Spleen (tissue), 10 donors: Measurements from ENCODE around the gene RSPH10B2. TPM values are rescaled to one million over a fixed set of nuclear protein-coding genes. Genes with fewer than 3 reads are reported as not detected.

Source experiments
- polyA plus RNA-seq, 3 donors: library from polyadenylated mRNA; stranded (reverse); fragments of 200-250 nt; gene quantifications; one replicate each; pipeline ENCODE4 v1.2.1, GENCODE V29; 2013
- total RNA-seq, 7 donors: library from RNA; depleted of rRNA in 3 of 7; stranded (reverse); fragments of >200 nt in 3 of 7; fragmentation: NEBNext Ultra II Directional in 4 of 7; extraction: Animal tissue kit (Norgen Biotek cat#: 25700) in 4 of 7; gene quantifications; one replicate each; pipeline versions ENCODE4 v1.1.0 to v1.2.1, GENCODE V29; 2016 to 2021
- donor health status: healthy with polysubstance abuse.
- donor health status: DM: no; HTN: no; CAD: no; lungs with moderate emphysema.
- donor health status: DM: no; HTN: no; CAD: no.
- donor health status: Bipolar disorder and iron deficiency.
- donor health status: healthy.
- donor health status: DM: no; HTN: no; CAD: no.
- donor health status: DM: yes; HTN: yes; CAD: no.

RSPH10B2 gene
- total and polyA plus RNA-seq, 10 donors, result 0.06 to 2.2 (median 0.79) TPM; not detected in 1

Other genes starting within 250 kb of the RSPH10B2 start
- gene GRID2IP, start 202.6 kb upstream of the RSPH10B2 start, total RNA-seq, result 1 to 10 TPM in 1 of 7 donors, under 1 TPM in 5, not detected in 1; 0.23 to 1.0 (median 0.33) TPM
- gene GRID2IP, start 202.6 kb upstream of the RSPH10B2 start, polyA plus RNA-seq, result under 1 TPM in 2 of 3 donors, not detected in 1; 0.08 to 0.16 TPM
- gene ZDHHC4, start 176.6 kb upstream of the RSPH10B2 start, total RNA-seq, result 10 to 100 TPM; 30.9 to 46.4 (median 40.4) TPM
- gene ZDHHC4, start 176.6 kb upstream of the RSPH10B2 start, polyA plus RNA-seq, result 10 to 100 TPM; 26.6 to 37.2 (median 32.3) TPM
- gene INTS15, start 164.1 kb upstream of the RSPH10B2 start, total RNA-seq, result 10 to 100 TPM; 29.8 to 43.9 (median 37.8) TPM
- gene INTS15, start 164.1 kb upstream of the RSPH10B2 start, polyA plus RNA-seq, result 10 to 100 TPM; 14.3 to 31.5 (median 27.2) TPM
- 10 to 100 TPM in 1 of 7 donors, 1 to 10 TPM in 6; 3.7 to 10.1 (median 5.8) TPM for gene ZNF853, start 138.5 kb upstream of the RSPH10B2 start, total RNA-seq
- 1 to 10 TPM; 1.3 to 2.3 (median 1.5) TPM for gene ZNF853, start 138.5 kb upstream of the RSPH10B2 start, polyA plus RNA-seq
- gene ZNF316, start 116.8 kb upstream of the RSPH10B2 start, total RNA-seq, result 10 to 100 TPM; 34.6 to 60.5 (median 45.6) TPM
- gene ZNF316, start 116.8 kb upstream of the RSPH10B2 start, polyA plus RNA-seq, result 10 to 100 TPM in 2 of 3 donors, 1 to 10 TPM in 1; 9.5 to 44.0 (median 14.1) TPM
- gene ZNF12, start 47.2 kb upstream of the RSPH10B2 start, total RNA-seq, result 10 to 100 TPM; 29.0 to 43.2 (median 30.6) TPM
- gene ZNF12, start 47.2 kb upstream of the RSPH10B2 start, polyA plus RNA-seq, result 10 to 100 TPM in 2 of 3 donors, 1 to 10 TPM in 1; 9.7 to 16.2 (median 12.9) TPM
- gene CCZ1B, start 72.2 kb downstream of the RSPH10B2 start, total RNA-seq, result 100 to 1,000 TPM in 2 of 7 donors, 10 to 100 TPM in 5; 61.0 to 103 (median 78.0) TPM
- gene CCZ1B, start 72.2 kb downstream of the RSPH10B2 start, polyA plus RNA-seq, result 10 to 100 TPM; 26.7 to 59.9 (median 55.8) TPM